ENCODE measurements around the gene GGA2.

Gene GGA2

DNA sequence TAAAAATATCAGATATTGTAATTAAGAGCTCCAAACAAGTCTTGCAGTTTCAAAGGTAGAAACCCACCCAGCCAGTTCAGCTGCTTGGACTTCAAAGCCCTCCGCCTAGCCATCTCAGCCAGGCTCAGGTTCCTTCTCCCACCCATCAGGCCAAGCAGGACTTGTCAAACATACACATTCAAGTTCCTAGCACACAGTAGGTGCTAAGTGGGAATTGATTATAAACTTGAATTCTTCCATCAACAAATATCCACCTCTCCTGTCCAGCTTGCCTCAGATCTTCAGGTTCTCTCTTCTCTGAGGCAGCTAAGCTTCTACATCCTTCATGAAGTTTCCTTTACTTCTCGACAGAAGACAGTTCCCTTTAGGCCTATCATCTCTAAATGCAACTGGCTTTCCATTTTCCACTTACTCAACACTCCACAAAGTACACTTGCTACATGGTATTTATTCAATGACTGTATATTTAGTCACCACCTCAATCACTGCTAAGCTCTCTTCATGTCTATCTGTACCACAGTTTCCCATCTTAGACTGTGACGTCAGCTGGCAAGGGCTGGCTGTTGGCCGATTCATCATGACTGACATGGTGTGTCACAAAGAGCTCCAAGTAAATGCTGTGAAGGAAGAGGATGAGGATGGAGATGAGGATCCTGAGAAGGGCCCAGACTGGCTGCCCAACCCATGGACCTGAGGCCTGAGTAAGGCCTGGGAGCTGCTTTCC lies 44.0 kb downstream of the GGA2 start:
- TF ChIP-seq TAF1 (IDR thresholded peaks at IDR 0.05; ENCODE audit: low read depth) (no peak), FOXM1 (IDR thresholded peaks at IDR 0.05; ENCODE audit: borderline replicate concordance, low read depth) (no peak), ZBTB7A (IDR thresholded peaks at IDR 0.05; ENCODE audit: low read depth) (no peak), RAD21 (IDR thresholded peaks at IDR 0.05; ENCODE audit: low read depth) (no peak), YY1 (IDR thresholded peaks at IDR 0.05; ENCODE audit: low read depth) (no peak), TCF12 (IDR thresholded peaks at IDR 0.05; ENCODE audit: low read depth) (no peak), CREB1 (IDR thresholded peaks at IDR 0.05; ENCODE audit: low read depth) (no peak), NFIC (IDR thresholded peaks at IDR 0.05) (no peak), EGR1 (IDR thresholded peaks at IDR 0.05) (no peak), EP300 (IDR thresholded peaks at IDR 0.05; ENCODE audit: borderline replicate concordance) (no peak), TEAD4 (IDR thresholded peaks at IDR 0.05) (no peak), CEBPB (IDR thresholded peaks at IDR 0.05) (no peak)
- TF ChIP-seq, protein P1, sequence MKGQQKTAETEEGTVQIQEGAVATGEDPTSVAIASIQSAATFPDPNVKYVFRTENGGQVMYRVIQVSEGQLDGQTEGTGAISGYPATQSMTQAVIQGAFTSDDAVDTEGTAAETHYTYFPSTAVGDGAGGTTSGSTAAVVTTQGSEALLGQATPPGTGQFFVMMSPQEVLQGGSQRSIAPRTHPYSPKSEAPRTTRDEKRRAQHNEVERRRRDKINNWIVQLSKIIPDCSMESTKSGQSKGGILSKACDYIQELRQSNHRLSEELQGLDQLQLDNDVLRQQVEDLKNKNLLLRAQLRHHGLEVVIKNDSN (IDR thresholded peaks at IDR 0.05), result no peak
- TF ChIP-seq, protein P2, sequence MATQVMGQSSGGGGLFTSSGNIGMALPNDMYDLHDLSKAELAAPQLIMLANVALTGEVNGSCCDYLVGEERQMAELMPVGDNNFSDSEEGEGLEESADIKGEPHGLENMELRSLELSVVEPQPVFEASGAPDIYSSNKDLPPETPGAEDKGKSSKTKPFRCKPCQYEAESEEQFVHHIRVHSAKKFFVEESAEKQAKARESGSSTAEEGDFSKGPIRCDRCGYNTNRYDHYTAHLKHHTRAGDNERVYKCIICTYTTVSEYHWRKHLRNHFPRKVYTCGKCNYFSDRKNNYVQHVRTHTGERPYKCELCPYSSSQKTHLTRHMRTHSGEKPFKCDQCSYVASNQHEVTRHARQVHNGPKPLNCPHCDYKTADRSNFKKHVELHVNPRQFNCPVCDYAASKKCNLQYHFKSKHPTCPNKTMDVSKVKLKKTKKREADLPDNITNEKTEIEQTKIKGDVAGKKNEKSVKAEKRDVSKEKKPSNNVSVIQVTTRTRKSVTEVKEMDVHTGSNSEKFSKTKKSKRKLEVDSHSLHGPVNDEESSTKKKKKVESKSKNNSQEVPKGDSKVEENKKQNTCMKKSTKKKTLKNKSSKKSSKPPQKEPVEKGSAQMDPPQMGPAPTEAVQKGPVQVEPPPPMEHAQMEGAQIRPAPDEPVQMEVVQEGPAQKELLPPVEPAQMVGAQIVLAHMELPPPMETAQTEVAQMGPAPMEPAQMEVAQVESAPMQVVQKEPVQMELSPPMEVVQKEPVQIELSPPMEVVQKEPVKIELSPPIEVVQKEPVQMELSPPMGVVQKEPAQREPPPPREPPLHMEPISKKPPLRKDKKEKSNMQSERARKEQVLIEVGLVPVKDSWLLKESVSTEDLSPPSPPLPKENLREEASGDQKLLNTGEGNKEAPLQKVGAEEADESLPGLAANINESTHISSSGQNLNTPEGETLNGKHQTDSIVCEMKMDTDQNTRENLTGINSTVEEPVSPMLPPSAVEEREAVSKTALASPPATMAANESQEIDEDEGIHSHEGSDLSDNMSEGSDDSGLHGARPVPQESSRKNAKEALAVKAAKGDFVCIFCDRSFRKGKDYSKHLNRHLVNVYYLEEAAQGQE (IDR thresholded peaks at IDR 0.05; ENCODE audit: low read depth), result no peak
- TF ChIP-seq, protein P3, sequence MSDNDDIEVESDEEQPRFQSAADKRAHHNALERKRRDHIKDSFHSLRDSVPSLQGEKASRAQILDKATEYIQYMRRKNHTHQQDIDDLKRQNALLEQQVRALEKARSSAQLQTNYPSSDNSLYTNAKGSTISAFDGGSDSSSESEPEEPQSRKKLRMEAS (IDR thresholded peaks at IDR 0.05), result no peak

DNA sequence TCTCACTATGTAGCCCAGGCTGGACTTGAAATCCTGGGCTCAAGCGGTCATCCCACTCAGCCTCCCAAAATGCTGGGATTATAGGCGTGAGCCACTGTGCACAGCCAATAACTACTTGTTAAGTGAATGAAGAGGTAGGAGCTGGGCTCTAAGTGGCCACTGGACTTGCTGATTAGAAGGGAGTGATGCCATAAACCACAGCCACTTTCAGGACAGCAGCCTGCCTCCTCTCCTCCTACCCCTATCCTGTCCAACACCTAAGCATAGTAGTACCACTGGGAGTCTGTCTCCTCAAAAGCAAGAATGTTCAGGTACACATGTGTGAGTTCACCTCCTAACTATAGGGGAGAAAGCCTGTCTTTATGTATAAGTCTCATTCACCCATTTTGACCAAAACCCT lies 45.1 kb downstream of the GGA2 start:
- TF ChIP-seq YY1 (IDR thresholded peaks at IDR 0.05; ENCODE audit: low read depth) (no peak), FOXM1 (IDR thresholded peaks at IDR 0.05; ENCODE audit: borderline replicate concordance, low read depth) (no peak), TAF1 (IDR thresholded peaks at IDR 0.05; ENCODE audit: low read depth) (no peak), TCF12 (IDR thresholded peaks at IDR 0.05; ENCODE audit: low read depth) (no peak), CREB1 (IDR thresholded peaks at IDR 0.05; ENCODE audit: low read depth) (no peak), ZBTB7A (IDR thresholded peaks at IDR 0.05; ENCODE audit: low read depth) (no peak), RAD21 (IDR thresholded peaks at IDR 0.05; ENCODE audit: low read depth) (no peak), CEBPB (IDR thresholded peaks at IDR 0.05) (no peak), EP300 (IDR thresholded peaks at IDR 0.05; ENCODE audit: borderline replicate concordance) (no peak), EGR1 (IDR thresholded peaks at IDR 0.05) (no peak), NFIC (IDR thresholded peaks at IDR 0.05) (no peak), TEAD4 (IDR thresholded peaks at IDR 0.05) (no peak)
- TF ChIP-seq, protein P2 (IDR thresholded peaks at IDR 0.05; ENCODE audit: low read depth), result no peak
- TF ChIP-seq, protein P1 (IDR thresholded peaks at IDR 0.05), result no peak
- TF ChIP-seq, protein P3 (IDR thresholded peaks at IDR 0.05), result no peak

DNA sequence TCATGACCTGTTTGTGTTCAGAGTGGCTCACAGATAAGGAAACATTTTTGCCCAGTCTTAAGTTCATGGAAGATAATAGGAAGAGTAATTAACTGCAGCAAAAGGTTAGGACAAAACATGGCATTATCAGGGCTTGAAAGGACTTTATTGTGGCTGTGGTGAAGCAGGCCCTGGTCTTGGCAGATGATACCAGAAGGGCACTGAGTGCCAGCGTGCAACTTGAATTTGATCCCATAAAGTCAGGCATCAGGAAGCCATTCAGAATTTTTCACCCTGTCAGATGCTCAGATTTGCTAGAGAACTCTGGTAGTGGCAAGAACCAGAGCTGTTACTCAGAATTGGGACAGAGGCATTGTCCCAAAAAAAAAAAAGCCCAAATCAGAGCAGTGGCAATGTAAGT lies 46.1 kb downstream of the GGA2 start:
- TF ChIP-seq, protein P1 (IDR thresholded peaks at IDR 0.05), result no peak
- no peak for TF ChIP-seq FOXM1 (IDR thresholded peaks at IDR 0.05; ENCODE audit: borderline replicate concordance, low read depth)
- no peak for TF ChIP-seq TEAD4 (IDR thresholded peaks at IDR 0.05)
- TF ChIP-seq CREB1 (IDR thresholded peaks at IDR 0.05; ENCODE audit: low read depth), result no peak
- no peak for TF ChIP-seq ZBTB7A (IDR thresholded peaks at IDR 0.05; ENCODE audit: low read depth)
- no peak for TF ChIP-seq CEBPB (IDR thresholded peaks at IDR 0.05)
- no peak for TF ChIP-seq NFIC (IDR thresholded peaks at IDR 0.05)
- TF ChIP-seq RAD21 (IDR thresholded peaks at IDR 0.05; ENCODE audit: low read depth), result no peak
- no peak for TF ChIP-seq EP300 (IDR thresholded peaks at IDR 0.05; ENCODE audit: borderline replicate concordance)
- TF ChIP-seq, protein P2 (IDR thresholded peaks at IDR 0.05; ENCODE audit: low read depth), result no peak
- TF ChIP-seq, protein P3 (IDR thresholded peaks at IDR 0.05), result no peak
- TF ChIP-seq YY1 (IDR thresholded peaks at IDR 0.05; ENCODE audit: low read depth), result no peak
- no peak for TF ChIP-seq TAF1 (IDR thresholded peaks at IDR 0.05; ENCODE audit: low read depth)
- TF ChIP-seq EGR1 (IDR thresholded peaks at IDR 0.05), result no peak
- TF ChIP-seq TCF12 (IDR thresholded peaks at IDR 0.05; ENCODE audit: low read depth), result no peak
